Retina (tissue), 1 donor: Measurements from ENCODE around the gene BMERB1.
"Not testable (repeated sequence)": the region's sequence is repeated elsewhere in the genome, so short reads cannot be mapped to it uniquely, and the experiment has no call there.

Source experiments
- DNase-seq: peaks from one replicate; pipeline ENCODE4 v3.0.0-alpha.2; 2016

The BMERB1 gene

DNA sequence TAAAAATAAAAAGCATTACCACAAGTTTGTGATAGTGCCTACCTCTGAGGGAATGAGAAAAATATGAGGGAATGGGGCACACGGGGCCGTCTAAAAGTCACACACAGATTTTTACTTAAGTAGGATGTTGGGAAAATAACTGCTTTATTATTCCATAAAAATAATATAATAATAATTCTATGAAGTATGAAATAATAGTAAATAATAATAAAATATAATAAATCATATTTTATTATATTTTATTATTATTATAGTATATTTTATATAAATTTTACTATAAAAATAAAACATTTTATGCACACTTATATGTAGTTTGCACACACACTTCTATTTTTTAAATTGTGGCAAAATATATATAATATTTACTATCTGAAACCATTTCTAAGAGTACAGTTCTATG, 92.3 kb downstream of the BMERB1 start:
- DNase-seq = no peak

DNA sequence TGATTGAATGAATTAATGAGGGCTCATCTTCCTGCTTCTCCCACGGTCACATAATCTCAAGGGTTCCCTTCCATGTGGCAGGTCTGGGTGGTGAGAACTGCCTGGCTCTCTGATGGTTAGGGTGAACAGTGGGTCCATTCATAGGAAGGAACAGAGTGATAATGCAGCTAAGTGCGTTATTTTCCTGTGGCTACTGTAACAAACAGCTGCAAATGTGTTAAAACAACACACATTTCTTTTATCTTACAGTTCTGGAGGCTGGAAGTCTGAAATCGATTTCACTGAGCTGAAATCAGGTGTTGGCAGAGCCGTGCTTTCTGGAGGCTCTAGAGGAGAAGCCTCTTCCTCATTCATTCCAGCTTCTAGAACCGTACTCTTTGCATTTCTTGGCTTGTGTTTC, 95.3 kb downstream of the BMERB1 start:
- DNase-seq = no peak

DNA sequence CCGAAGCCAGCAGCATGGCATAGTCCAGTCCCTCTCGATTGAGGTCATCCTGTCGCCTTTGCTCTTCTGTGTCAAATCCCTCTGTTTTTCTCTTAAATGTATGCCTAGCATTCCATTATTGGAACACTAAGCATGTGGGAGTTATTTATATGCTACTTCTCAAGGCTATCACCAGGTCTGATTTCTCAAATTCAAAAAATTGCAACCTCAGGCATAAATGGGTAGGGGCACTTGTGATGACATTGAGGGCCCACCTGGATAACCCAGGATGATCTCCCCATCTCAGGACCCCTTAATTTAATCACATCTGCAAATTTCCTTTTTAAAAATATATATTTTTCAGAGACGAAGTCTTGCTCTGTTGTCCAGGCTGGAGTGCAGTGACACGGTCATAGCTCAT, 95.7 kb downstream of the BMERB1 start:
- no peak for DNase-seq

DNA sequence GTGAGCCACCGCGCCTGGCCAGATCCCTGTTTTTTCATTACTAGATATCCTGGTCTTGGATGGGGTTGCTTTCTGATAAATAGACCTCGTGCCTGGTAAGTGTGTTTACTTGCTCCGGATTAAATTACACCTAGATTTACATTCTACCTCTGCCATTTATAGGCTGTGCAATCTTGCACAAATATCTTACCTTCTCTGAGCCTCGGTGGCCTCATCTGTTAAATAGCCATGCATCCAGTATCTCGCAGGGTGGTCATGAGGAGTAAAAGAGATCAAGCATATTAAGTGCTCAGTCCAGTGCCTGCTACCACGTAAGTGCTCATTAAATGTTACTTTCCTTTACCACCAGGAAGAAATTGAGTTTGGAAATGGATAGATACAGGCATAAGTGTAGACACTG, 98.4 kb downstream of the BMERB1 start:
- DNase-seq = no peak

GRCh38 chr16:15533386-15533785, 99.0 kb downstream of the BMERB1 start:
- no peak for DNase-seq

GRCh38 chr16:15535772-15536171, 101.4 kb downstream of the BMERB1 start:
- no peak for DNase-seq

DNA sequence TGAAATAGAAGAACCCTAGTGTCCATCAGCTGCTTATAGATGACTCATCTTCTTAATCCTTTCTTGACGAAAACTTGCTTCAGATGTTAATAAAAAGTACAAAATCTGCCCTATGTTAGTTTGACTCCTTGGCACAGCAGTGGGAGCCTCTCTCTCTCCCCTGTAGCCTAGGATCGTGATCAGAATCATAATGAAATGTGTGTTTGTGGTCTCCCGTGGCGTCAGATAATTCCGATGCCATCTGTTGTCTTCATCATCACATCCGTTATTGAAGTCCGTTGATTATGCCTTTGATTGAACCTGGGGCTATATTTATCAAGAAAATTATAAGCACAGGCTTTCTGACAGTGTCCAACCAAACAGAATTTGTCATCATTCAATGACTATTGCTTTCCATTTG, 102.5 kb downstream of the BMERB1 start:
- DNase-seq = no peak

- DNase-seq = no peak
Observed at GRCh38 chr16:15538507-15538906, 104.1 kb downstream of the BMERB1 start.

DNA sequence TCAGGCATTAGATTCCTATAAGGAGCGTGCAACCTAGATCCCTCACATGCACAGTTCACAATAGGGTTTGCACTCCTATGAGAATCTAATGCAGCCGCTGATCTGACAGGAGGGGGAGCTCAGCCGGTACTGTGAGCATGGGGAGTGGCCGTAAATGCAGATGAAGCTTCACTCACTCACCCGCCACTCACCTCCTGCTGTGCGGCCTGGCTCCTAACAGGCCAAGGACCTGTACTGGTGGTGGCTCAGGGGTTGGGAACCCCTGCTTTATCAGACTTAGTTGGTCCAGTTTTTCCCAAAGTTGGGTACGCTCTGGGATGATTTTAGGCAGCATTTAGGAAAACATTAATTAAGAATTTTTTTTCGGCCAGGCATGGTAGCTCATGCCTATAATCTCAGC, 104.8 kb downstream of the BMERB1 start:
- no peak for DNase-seq

DNA sequence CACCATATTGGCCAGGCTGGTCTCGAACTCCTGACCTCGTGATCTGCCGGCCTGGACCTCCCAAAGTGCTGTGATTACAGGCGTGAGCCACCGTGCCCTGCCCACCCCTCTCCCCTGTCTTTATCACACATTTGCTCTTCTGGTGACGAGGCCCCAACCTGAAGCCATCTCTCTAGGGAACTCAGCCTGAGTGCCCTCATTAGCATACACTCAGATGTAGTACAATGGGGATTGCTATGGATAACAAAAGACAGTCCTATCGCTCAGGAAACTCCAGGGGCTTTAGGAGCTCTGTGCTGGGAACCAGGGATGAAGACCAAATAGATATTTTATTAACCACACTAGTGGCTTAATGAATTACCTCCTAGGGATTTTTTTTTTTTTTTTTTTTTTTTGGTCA, 107.9 kb downstream of the BMERB1 start:
- no peak for DNase-seq

- DNase-seq = no peak
Observed at GRCh38 chr16:15542734-15543347, 108.5 kb downstream of the BMERB1 start.

- DNase-seq = no peak
Observed at GRCh38 chr16:15544405-15544804, 110.0 kb downstream of the BMERB1 start.

- no peak for DNase-seq
Observed at GRCh38 chr16:15545544-15545943, 111.2 kb downstream of the BMERB1 start.

- DNase-seq = not testable (repeated sequence)
Observed at GRCh38 chr16:15547072-15547767, 112.8 kb downstream of the BMERB1 start.

DNA sequence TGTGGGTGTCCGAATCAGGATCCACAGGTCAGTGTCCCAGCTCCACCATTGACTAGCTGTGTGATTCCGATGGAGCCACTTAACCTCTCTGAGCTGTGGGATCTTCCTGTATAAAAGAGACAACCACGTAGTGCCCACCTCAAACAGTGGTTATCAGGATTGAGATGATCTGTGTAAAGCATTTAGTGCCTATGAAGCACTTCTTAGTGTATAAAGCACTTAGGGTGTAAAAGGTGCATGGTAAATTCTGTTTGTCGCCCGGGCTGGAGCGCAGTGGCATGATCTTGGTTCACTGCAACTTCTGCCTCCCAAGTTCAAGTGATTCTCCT, 113.3 kb downstream of the BMERB1 start:
- DNase-seq = no peak

DNA sequence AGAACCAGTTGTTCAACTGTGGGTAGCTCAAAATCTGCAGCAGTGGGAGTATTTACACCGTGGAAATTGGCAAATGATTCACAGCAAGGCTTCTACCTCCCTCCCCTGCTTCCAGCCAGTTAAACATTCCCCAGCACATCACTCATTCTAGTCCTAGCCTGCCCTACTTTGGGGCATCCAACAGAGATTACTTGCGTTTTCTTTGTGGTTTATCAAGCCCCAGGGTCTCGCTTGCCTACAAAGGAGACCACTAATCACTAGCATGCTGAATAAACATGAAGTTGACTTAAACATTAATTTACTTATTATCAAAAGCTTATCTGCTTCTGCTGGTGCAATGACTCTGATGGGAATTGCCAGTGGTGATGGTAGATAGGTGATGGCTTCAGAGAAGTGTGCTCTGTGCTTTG, 114.1 kb downstream of the BMERB1 start:
- DNase-seq = no peak

DNA sequence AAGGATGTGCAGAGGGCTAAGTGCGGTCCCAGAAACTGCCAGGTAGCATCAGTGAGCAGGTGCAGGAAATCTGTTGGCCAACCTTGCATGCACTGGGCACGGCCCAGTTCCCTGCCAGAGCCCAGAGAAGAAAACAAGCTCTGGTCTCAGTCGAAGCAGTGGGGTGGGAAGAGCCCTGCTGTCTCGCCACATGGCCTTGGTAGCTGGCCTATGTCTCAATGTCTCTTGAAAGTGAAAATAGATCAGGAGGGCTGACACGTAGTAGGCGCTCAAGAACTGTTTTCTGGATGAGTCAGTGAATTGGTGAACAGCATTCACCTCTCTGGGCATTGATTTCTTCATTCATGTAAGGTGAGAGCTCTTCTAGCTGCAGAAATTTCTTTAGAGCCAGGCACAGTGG, 118.1 kb downstream of the BMERB1 start:
- no peak for DNase-seq

- DNase-seq = no peak
Observed at GRCh38 chr16:15553313-15554088, 119.1 kb downstream of the BMERB1 start.

GRCh38 chr16:15556130-15556529, 121.7 kb downstream of the BMERB1 start:
- no peak for DNase-seq

- DNase-seq = no peak
Observed at GRCh38 chr16:15557258-15557657, 122.9 kb downstream of the BMERB1 start.

GRCh38 chr16:15559176-15559575, 124.8 kb downstream of the BMERB1 start:
- no peak for DNase-seq

GRCh38 chr16:15564604-15565339, 130.4 kb downstream of the BMERB1 start:
- DNase-seq = no peak

DNA sequence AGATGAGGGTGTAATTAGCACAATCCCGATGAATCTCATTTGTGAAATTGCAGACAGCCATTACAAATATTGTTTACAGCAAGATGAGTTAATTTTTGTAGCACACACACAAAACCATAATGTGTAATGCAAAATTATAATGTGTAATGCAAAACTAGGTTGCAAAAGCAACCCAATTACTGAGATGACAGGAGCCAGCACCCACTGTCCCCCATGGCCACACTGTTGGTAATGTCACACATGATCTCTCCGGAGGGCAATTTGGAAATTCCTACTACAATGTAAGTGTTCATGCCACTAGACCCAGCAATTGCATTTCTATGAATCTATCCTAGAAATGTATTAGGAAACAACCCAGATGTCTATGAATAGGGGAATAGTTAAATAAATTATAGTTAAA, 131.7 kb downstream of the BMERB1 start:
- no peak for DNase-seq

- DNase-seq = no peak
Observed at GRCh38 chr16:15567823-15568222, 133.4 kb downstream of the BMERB1 start.
